Smooth muscle cell (in vitro differentiated cells): Measurements from ENCODE around the gene BHLHA15. TPM values are rescaled to one million over a fixed set of nuclear protein-coding genes. Genes with fewer than 3 reads are reported as not detected.

Experiments used
- DNase-seq: peaks from one replicate; lab custom pipeline; 2025; ENCODE audit not compliant: unreplicated experiment; lab: John Stamatoyannopoulos, UW
- H2AFZ ChIP-seq: fragments of 200-600 bp; sonication (generic); 2 replicates; pipeline ENCODE4 v1.6.0; 2016; ENCODE audit warnings: antibody characterized with exemption, low read depth, mild to moderate bottlenecking
- H3F3A ChIP-seq: fragments of 200-600 bp; sonication (generic); 2 replicates; pipeline ENCODE4 v1.6.0; 2017; ENCODE audit warnings: antibody characterized with exemption, low read depth
- H3K27ac ChIP-seq: fragments of 200-600 bp; sonication (generic); 2 replicates; pipeline ENCODE4 v1.5.1; 2016; ENCODE audit warnings: low read depth, mild to moderate bottlenecking
- H3K27me3 ChIP-seq: fragments of 200-600 bp; sonication (generic); 2 replicates; pipeline ENCODE4 v1.6.1; 2016; ENCODE audit warnings: low read depth, mild to moderate bottlenecking
- H3K36me3 ChIP-seq: fragments of 200-600 bp; sonication (generic); 2 replicates; pipeline ENCODE4 v1.5.1; 2016; ENCODE audit warnings: low read depth
- H3K4me1 ChIP-seq: fragments of 200-600 bp; sonication (generic); 2 replicates; pipeline ENCODE4 v1.5.1; 2016; ENCODE audit warnings: low read depth
- H3K4me2 ChIP-seq: fragments of 200-600 bp; sonication (generic); 2 replicates; pipeline ENCODE4 v1.6.0; 2016; ENCODE audit warnings: mild to moderate bottlenecking
- H3K4me3 ChIP-seq: fragments of 200-600 bp; sonication (generic); 2 replicates; pipeline ENCODE4 v1.5.1; 2016; ENCODE audit warnings: mild to moderate bottlenecking
- H3K79me2 ChIP-seq: fragments of 200-600 bp; sonication (generic); 2 replicates; pipeline ENCODE4 v1.6.0; 2016; ENCODE audit warnings: low read depth, mild to moderate bottlenecking
- H3K9ac ChIP-seq: fragments of 200-600 bp; sonication (generic); 2 replicates; pipeline ENCODE4 v1.6.0; 2016; ENCODE audit warnings: low read depth
- H3K9me3 ChIP-seq: fragments of 200-600 bp; sonication (generic); replicated peaks from 2 replicates; pipeline ENCODE4 v1.5.1; 2016; ENCODE audit warnings: low read depth
- H4K20me1 ChIP-seq: fragments of 200-600 bp; sonication (generic); 2 replicates; pipeline ENCODE4 v1.6.0; 2016; ENCODE audit warnings: low read depth
- WGBS: methylation state at CpG from one replicate; pipeline ENCODE4 v1.1.7; 2016; ENCODE audit warnings: low lambda C conversion rate; 5-methylcytosine and 5-hydroxymethylcytosine counted together
- polyA plus RNA-seq: library from polyadenylated mRNA; unstranded; fragments of >200 nt; fragmentation: Nextera tagmentation; extraction: Ambion mirVana; gene quantifications from 2 replicates; pipeline ENCODE4 v1.2.1, GENCODE V29; 2016
- total RNA-seq: library from RNA; depleted of rRNA; stranded (reverse); fragments of >200 nt; gene quantifications from 2 replicates; pipeline ENCODE4 v1.2.3, GENCODE V29; 2014
- TF ChIP-seq, protein P1 (sequence below): fragments of 200-600 bp; sonication (generic); IDR thresholded peaks from 2 replicates; pipeline ENCODE4 v1.5.1; 2017; ENCODE audit warnings: borderline replicate concordance, mild to moderate bottlenecking, antibody characterized with exemption; ENCODE audit not compliant: insufficient read depth, poor library complexity, severe bottlenecking

BHLHA15 gene
- total and polyA plus RNA-seq, 2 experiments from 2014 or later = 0.27 to 1.3 TPM

- Histone ChIP-seq H3K9me3 (no peaks in the 10 kb centered on the region), H4K20me1 (no peaks in the 10 kb centered on the region), H3K27me3 (no peaks in the 10 kb centered on the region), H3K4me3 (no peak overlapping the region), H3K9ac (no peak overlapping the region), H3K4me2 (no peak overlapping the region), H3K27ac (no peak overlapping the region), H3F3A (no peaks in the 10 kb centered on the region), H3K36me3 (no peaks in the 10 kb centered on the region), H3K79me2 (no peaks in the 10 kb centered on the region), H3K4me1 (no peaks in the 10 kb centered on the region), H2AFZ (no peak overlapping the region)
- DNase-seq = no peak
- TF ChIP-seq, protein P1, sequence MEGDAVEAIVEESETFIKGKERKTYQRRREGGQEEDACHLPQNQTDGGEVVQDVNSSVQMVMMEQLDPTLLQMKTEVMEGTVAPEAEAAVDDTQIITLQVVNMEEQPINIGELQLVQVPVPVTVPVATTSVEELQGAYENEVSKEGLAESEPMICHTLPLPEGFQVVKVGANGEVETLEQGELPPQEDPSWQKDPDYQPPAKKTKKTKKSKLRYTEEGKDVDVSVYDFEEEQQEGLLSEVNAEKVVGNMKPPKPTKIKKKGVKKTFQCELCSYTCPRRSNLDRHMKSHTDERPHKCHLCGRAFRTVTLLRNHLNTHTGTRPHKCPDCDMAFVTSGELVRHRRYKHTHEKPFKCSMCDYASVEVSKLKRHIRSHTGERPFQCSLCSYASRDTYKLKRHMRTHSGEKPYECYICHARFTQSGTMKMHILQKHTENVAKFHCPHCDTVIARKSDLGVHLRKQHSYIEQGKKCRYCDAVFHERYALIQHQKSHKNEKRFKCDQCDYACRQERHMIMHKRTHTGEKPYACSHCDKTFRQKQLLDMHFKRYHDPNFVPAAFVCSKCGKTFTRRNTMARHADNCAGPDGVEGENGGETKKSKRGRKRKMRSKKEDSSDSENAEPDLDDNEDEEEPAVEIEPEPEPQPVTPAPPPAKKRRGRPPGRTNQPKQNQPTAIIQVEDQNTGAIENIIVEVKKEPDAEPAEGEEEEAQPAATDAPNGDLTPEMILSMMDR = no peak
- 94% methylated on average over 17 of the region's 17 CpGs for WGBS
These were observed 18.9 kb downstream of the BHLHA15 start for GRCh38 chr7:98229991-98230745.

DNA sequence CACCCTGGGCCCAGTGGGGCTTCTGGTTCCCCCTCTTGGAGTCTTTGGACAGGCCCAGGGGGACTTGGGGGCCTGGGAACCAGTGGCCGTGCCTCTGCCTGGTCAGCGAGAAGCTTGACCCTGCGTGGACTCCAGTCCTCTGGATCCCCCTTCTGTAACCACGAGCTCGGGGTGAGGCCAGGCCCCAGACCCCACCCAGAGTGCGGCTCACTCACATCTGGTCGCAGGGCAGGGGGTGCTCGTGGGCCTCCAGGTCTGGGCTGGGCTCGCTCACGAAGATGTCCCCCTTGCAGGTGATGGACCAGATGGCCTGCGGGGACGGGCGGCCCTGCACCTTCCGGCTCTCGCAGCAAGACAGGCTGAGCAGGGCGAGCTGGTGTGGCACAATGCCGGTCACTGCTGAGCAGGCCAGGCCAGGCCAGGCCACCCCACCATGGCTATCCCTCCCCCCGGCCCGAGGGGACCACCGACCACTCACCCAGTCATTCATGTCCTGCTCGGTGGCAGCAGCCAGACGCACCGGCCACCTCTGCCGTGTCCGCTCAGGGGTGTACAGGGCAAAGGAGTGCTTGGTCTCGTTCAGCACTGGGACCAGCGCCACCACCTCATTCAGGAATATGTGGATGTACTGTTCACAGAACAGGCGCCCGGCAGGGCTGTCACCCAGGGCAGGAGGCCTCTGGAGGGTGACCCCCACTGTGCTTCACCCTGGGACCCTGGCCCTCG is 19.7 kb downstream of the BHLHA15 start:
- TF ChIP-seq, protein P1 = no peak

GRCh38 chr7:98231493-98232262 is 20.4 kb downstream of the BHLHA15 start:
- H3K9ac ChIP-seq = no peak overlapping the region
- no peaks in the 10 kb centered on the region for H3K9me3 ChIP-seq
- H3K36me3 ChIP-seq = no peaks in the 10 kb centered on the region
- TF ChIP-seq, protein P1 = no peak
- H3F3A ChIP-seq = no peaks in the 10 kb centered on the region
- no peaks in the 10 kb centered on the region for H3K79me2 ChIP-seq
- no peak overlapping the region for H2AFZ ChIP-seq
- H3K4me3 ChIP-seq = no peak overlapping the region
- no peaks in the 10 kb centered on the region for H3K4me1 ChIP-seq
- no peaks in the 10 kb centered on the region for H4K20me1 ChIP-seq
- 97% methylated on average over 20 of the region's 25 CpGs for WGBS
- no peak overlapping the region for H3K4me2 ChIP-seq
- no peak for DNase-seq
- H3K27me3 ChIP-seq = no peaks in the 10 kb centered on the region
- no peak overlapping the region for H3K27ac ChIP-seq

More for the DNA sequence above, 19.7 kb downstream of the BHLHA15 start:
- no peaks in the 10 kb centered on the region for H4K20me1 ChIP-seq
- WGBS = 96% methylated on average over 26 of the region's 30 CpGs
- H3K9me3 ChIP-seq = no peaks in the 10 kb centered on the region
- H2AFZ ChIP-seq = no peak overlapping the region
- no peaks in the 10 kb centered on the region for H3K4me1 ChIP-seq
- H3K36me3 ChIP-seq = no peaks in the 10 kb centered on the region
- H3K79me2 ChIP-seq = no peaks in the 10 kb centered on the region
- no peaks in the 10 kb centered on the region for H3F3A ChIP-seq
- H3K27me3 ChIP-seq = no peaks in the 10 kb centered on the region
- no peak overlapping the region for H3K4me3 ChIP-seq
- H3K27ac ChIP-seq = no peak overlapping the region
- H3K9ac ChIP-seq = no peak overlapping the region
- no peak for DNase-seq
- no peak overlapping the region for H3K4me2 ChIP-seq
